HepG2 (cell line): ENCODE data around the gene HOXA1. TPM values are rescaled to one million over a fixed set of nuclear protein-coding genes. Genes with fewer than 3 reads are reported as not detected.
A peak's percentile ranks its signal among the peaks of the same experiment; 100 is the strongest.

Source experiments
- CENPT ChIP-seq: sonication (generic); formaldehyde crosslinking; IDR thresholded peaks from 2 replicates; pipeline ENCODE4 v1.8.0; 2022; ENCODE audit warnings: low read depth, mild to moderate bottlenecking, moderate library complexity, missing genetic modification reagents
- NFAT5 ChIP-seq: sonication (generic); formaldehyde crosslinking; IDR thresholded peaks from 2 replicates; pipeline ENCODE4 v1.4.0; 2020; ENCODE audit warnings: missing genetic modification reagents
- SP4 ChIP-seq: sonication (generic); formaldehyde crosslinking; IDR thresholded peaks from 2 replicates; pipeline ENCODE4 v1.8.1; 2023; ENCODE audit warnings: mild to moderate bottlenecking, missing genetic modification reagents
- SRSF1 ChIP-seq: fragments of 200-400 bp; formaldehyde crosslinking; optimal IDR thresholded peaks from 2 replicates; pipeline ENCODE3; 2017; ENCODE audit warnings: mild to moderate bottlenecking, low read depth, low read length, moderate library complexity
- TFDP2 ChIP-seq: sonication (generic); formaldehyde crosslinking; IDR thresholded peaks from 2 replicates; pipeline ENCODE4 v1.4.0; 2020; ENCODE audit warnings: missing genetic modification reagents
- YY1 ChIP-seq: IDR thresholded peaks from 2 replicates; pipeline ENCODE4 v1.6.1; 2011; ENCODE audit warnings: low read length, low read depth, moderate library complexity, mild to moderate bottlenecking; ENCODE audit not compliant: insufficient read depth, insufficient replicate concordance
- ZFP36L2 ChIP-seq: sonication (generic); formaldehyde crosslinking; IDR thresholded peaks from 2 replicates; pipeline ENCODE4 v1.4.0; 2020; ENCODE audit warnings: missing genetic modification reagents
- ZMYM2 ChIP-seq: sonication (generic); formaldehyde crosslinking; IDR thresholded peaks from 2 replicates; pipeline ENCODE4 v1.8.0; 2022; ENCODE audit warnings: mild to moderate bottlenecking, missing genetic modification reagents
- ZNF10 ChIP-seq: sonication (generic); formaldehyde crosslinking; IDR thresholded peaks from 2 replicates; pipeline ENCODE4 v1.4.0; 2020; ENCODE audit warnings: mild to moderate bottlenecking, low read depth, missing genetic modification reagents, borderline replicate concordance
- ZNF124 ChIP-seq: sonication (generic); formaldehyde crosslinking; IDR thresholded peaks from 2 replicates; pipeline ENCODE4 v1.4.0; 2020; ENCODE audit warnings: missing genetic modification reagents
- ZNF18 ChIP-seq: sonication (generic); formaldehyde crosslinking; IDR thresholded peaks from 2 replicates; pipeline ENCODE4 v1.8.0; 2022; ENCODE audit warnings: mild to moderate bottlenecking, missing genetic modification reagents; ENCODE audit not compliant: insufficient replicate concordance
- ZNF354B ChIP-seq: sonication (generic); formaldehyde crosslinking; IDR thresholded peaks from 2 replicates; pipeline ENCODE4 v1.8.0; 2022; ENCODE audit warnings: mild to moderate bottlenecking, missing genetic modification reagents
- ZNF550 ChIP-seq: sonication (generic); formaldehyde crosslinking; IDR thresholded peaks from 2 replicates; pipeline ENCODE4 v1.4.0; 2020; ENCODE audit warnings: mild to moderate bottlenecking, missing genetic modification reagents, borderline replicate concordance
- ZNF678 ChIP-seq: sonication (generic); formaldehyde crosslinking; IDR thresholded peaks from 2 replicates; pipeline ENCODE4 v1.4.0; 2020; ENCODE audit warnings: mild to moderate bottlenecking, missing genetic modification reagents
- ZNF687 ChIP-seq: sonication (generic); formaldehyde crosslinking; IDR thresholded peaks from 2 replicates; pipeline ENCODE4 v1.5.1; 2020; ENCODE audit warnings: mild to moderate bottlenecking, missing genetic modification reagents, moderate library complexity
- ZNF850 ChIP-seq: sonication (generic); formaldehyde crosslinking; conservative IDR thresholded peaks from 2 replicates; pipeline ENCODE4 v1.9.0; 2021; ENCODE audit warnings: mild to moderate bottlenecking, missing genetic modification reagents
- polyA plus RNA-seq, 8 experiments: library from polyadenylated mRNA; depleted of rRNA in 3 of 8; stranded (reverse) in 7 of 8; unstranded in 1 of 8; fragments of >200 nt; fragmentation: Illumina TruSeq in 4 of 8; extraction: Trizol in 4 of 8; gene quantifications; 2 replicates each; pipeline versions ENCODE4 v1.2.1 to v1.2.3, GENCODE V29; 2011 to 2016; ENCODE audit warnings: low read depth in 4 of 8, missing spikeins in 1 of 8, mixed read lengths in 1 of 8; ENCODE audit not compliant: insufficient read depth in 1 of 8
- total RNA-seq, 5 experiments: library from RNA; depleted of rRNA; stranded (reverse); fragments of >200 nt; fragmentation: Illumina TruSeq; extraction: Trizol; gene quantifications; 2 replicates each; pipeline ENCODE4 v1.2.3, GENCODE V29; 2016; ENCODE audit warnings: low read depth in 1 of 5

Gene HOXA1
- total and polyA plus RNA-seq, 2 of the 13 experiments (the other 11 are each of a cell fraction or from before 2014, with no cell fraction given), result 0.18 to 0.20 TPM

- TF ChIP-seq NFAT5, result no peak
- TF ChIP-seq TFDP2 (CRISPR knock-in tag), result peak; percentile 91
- peak; percentile 61; the same call in 1 of the 2 replicates for TF ChIP-seq ZMYM2
- TF ChIP-seq SP4 (CRISPR knock-in tag), result peak; percentile 49; the same call in 1 of the 2 replicates
- no peak for TF ChIP-seq ZNF550 (CRISPR knock-in tag)
- no peak for TF ChIP-seq ZFP36L2 (CRISPR knock-in tag)
- peak; percentile 95 for TF ChIP-seq ZNF687 (CRISPR knock-in tag)
- no peak for TF ChIP-seq ZNF678 (CRISPR knock-in tag)
- TF ChIP-seq ZNF124, result no peak
- no peak; the same call in 1 of the 2 replicates for TF ChIP-seq ZNF850
- TF ChIP-seq CENPT (CRISPR knock-in tag), result no peak
- TF ChIP-seq ZNF354B (CRISPR knock-in tag), result no peak
- TF ChIP-seq YY1, result peak; percentile 77
- no peak for TF ChIP-seq ZNF18 (CRISPR knock-in tag)
- no peak for TF ChIP-seq ZNF10 (CRISPR knock-in tag)
- TF ChIP-seq SRSF1, result no peak
Measured at GRCh38 chr7:27130540-27131389, 35.0 kb upstream of the HOXA1 start, which contains the start of gene HOXA4 (continued).
